ENCODE measurements around the gene DGKG.

Gene DGKG

DNA sequence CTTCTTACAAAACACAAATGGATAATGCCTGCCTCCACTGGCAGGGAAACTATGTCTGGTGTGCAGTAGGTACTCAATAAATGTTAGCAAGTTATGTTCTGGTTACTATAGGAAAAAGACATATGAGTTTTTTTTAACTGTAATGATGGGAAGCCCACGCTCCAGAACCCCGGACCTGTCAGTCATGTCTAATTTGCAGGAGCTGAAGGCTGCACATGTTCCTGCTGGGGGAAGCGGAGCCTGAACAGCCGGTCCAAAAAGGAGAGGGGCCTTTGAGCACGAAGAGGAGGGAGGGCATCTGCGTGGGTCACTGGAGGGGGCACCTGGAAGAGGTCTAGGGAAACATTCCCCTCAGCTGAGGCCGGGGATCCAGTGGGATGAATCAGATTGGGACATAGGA is 113.2 kb downstream of the DGKG start:
- Histone ChIP-seq H3K9me2 (replicated peaks; ENCODE audit: control insufficient read depth, low read length) (no peaks in the 10 kb centered on the region), H4K20me1 (ENCODE audit: control insufficient read depth, insufficient read depth, low read depth, low read length) (no peaks in the 10 kb centered on the region), H3K36me3 (ENCODE audit: control insufficient read depth, low read length) (no peaks in the 10 kb centered on the region)

DNA sequence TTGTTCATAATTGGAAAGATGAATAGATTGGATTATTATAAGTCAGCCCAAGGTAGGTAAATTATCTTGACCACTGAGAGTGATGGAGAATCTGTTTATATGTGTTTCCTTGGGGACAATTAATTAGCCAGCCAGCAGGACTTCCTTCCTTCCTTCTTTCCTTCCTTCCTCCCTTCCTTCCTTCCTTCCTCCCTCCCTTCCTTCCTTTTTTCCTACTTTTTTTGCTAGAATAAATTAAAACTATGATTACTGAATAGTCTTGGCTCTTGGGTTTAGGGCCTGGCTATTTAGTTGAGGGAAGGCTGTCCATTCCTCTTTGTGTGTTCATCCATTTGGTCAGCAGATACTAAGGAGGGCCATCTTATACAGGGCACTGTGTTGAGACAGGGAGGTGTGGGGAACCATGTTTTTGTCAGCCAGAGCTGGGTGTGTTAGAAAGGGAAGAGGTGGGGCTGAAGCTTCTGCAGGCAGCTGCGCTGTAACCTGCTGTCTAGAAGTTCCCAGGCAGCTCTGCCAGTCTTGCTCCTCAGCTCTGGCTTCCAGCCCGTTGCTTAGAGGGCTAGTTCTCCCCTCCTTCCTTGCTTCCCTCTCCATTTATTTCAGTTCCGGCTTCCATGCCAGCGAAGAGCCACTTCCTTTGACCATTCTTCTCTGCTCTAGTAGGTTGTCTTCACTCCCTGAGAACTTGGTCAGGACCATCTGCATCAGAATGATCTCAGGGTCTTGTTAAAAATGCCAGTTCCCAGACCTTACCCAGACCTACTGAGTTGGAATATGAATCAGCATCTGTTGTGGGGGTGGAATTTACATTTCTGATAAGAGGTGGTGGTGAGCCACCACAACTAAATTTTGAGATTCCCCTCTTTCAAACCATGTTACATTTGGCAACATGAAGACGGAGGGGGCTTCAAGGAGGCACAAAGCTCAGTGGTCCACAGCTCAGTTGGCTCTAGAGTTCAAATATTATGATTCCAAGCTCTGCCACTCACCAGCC is 113.9 kb downstream of the DGKG start:
- Histone ChIP-seq H3F3A (ENCODE audit: control insufficient read depth, insufficient read depth) (no peaks in the 10 kb centered on the region), H3K9me2 (replicated peaks; ENCODE audit: control insufficient read depth, low read length) (no peaks in the 10 kb centered on the region), H4K20me1 (ENCODE audit: control insufficient read depth, insufficient read depth, low read depth, low read length) (no peaks in the 10 kb centered on the region), H3K27ac (ENCODE audit: low read depth, low read length) (no peak overlapping the region), H3K4me1 (ENCODE audit: control insufficient read depth, low read length) (peaks cover 4% of the 10 kb centered on the region), H3K9me3 (ENCODE audit: control insufficient read depth, insufficient read depth, low read length) (no peaks in the 10 kb centered on the region), H3K27me3 (ENCODE audit: control insufficient read depth, low read length) (peaks cover 10% of the 10 kb centered on the region), H3K79me2 (ENCODE audit: control insufficient read depth, low read length) (no peaks in the 10 kb centered on the region), H3K4me3 (ENCODE audit: low read length) (no peak overlapping the region), H3K36me3 (ENCODE audit: control insufficient read depth, low read length) (no peaks in the 10 kb centered on the region), H3K4me2 (ENCODE audit: low read length) (no peak overlapping the region)
- no peak for TF ChIP-seq EZH2phosphoT487 (IDR thresholded peaks at IDR 0.05; ENCODE audit: borderline replicate concordance, low read length)
- TF ChIP-seq, protein P1, sequence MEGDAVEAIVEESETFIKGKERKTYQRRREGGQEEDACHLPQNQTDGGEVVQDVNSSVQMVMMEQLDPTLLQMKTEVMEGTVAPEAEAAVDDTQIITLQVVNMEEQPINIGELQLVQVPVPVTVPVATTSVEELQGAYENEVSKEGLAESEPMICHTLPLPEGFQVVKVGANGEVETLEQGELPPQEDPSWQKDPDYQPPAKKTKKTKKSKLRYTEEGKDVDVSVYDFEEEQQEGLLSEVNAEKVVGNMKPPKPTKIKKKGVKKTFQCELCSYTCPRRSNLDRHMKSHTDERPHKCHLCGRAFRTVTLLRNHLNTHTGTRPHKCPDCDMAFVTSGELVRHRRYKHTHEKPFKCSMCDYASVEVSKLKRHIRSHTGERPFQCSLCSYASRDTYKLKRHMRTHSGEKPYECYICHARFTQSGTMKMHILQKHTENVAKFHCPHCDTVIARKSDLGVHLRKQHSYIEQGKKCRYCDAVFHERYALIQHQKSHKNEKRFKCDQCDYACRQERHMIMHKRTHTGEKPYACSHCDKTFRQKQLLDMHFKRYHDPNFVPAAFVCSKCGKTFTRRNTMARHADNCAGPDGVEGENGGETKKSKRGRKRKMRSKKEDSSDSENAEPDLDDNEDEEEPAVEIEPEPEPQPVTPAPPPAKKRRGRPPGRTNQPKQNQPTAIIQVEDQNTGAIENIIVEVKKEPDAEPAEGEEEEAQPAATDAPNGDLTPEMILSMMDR (IDR thresholded peaks at IDR 0.05; ENCODE audit: low read depth, low read length, poor library complexity, severe bottlenecking): no peak

More for the DNA sequence above, 113.2 kb downstream of the DGKG start:
- Histone ChIP-seq H3K27ac (ENCODE audit: low read depth, low read length) (no peak overlapping the region), H3K4me1 (ENCODE audit: control insufficient read depth, low read length) (peaks cover 8% of the 10 kb centered on the region), H3K9me3 (ENCODE audit: control insufficient read depth, insufficient read depth, low read length) (no peaks in the 10 kb centered on the region), H3K4me3 (ENCODE audit: low read length) (no peak overlapping the region), H3K79me2 (ENCODE audit: control insufficient read depth, low read length) (no peaks in the 10 kb centered on the region), H3F3A (ENCODE audit: control insufficient read depth, insufficient read depth) (no peaks in the 10 kb centered on the region), H3K27me3 (ENCODE audit: control insufficient read depth, low read length) (peaks cover 10% of the 10 kb centered on the region), H3K4me2 (ENCODE audit: low read length) (no peak overlapping the region)
- TF ChIP-seq, protein P1 (IDR thresholded peaks at IDR 0.05; ENCODE audit: low read depth, low read length, poor library complexity, severe bottlenecking): no peak
- no peak for TF ChIP-seq EZH2phosphoT487 (IDR thresholded peaks at IDR 0.05; ENCODE audit: borderline replicate concordance, low read length)

DNA sequence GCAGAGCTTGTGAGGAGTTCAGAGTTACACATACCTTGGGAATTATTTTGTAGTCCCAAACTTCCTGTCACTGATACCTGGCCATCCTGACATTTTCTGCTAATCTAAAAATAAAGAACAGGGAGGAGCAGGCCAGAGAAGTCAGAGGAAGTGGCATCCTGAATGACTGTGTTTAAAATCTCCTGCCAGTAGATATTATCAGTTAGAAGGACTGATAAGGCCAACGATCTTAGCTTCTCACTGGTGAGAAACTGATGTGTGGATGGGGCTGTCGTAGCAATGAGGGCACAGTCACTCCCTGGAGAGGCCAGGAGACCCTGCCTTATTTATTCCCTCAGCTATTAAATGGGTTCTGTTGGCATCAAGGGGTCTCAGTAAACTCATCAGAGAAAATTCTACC is 115.1 kb downstream of the DGKG start:
- Histone ChIP-seq H3K27me3 (ENCODE audit: control insufficient read depth, low read length) (peaks cover 17% of the 10 kb centered on the region), H4K20me1 (ENCODE audit: control insufficient read depth, insufficient read depth, low read depth, low read length) (no peaks in the 10 kb centered on the region), H3K4me2 (ENCODE audit: low read length) (no peak overlapping the region), H3K36me3 (ENCODE audit: control insufficient read depth, low read length) (no peaks in the 10 kb centered on the region), H3K4me3 (ENCODE audit: low read length) (no peak overlapping the region), H3K9me3 (ENCODE audit: control insufficient read depth, insufficient read depth, low read length) (no peaks in the 10 kb centered on the region), H3K9me2 (replicated peaks; ENCODE audit: control insufficient read depth, low read length) (no peaks in the 10 kb centered on the region), H3K27ac (ENCODE audit: low read depth, low read length) (no peak overlapping the region), H3F3A (ENCODE audit: control insufficient read depth, insufficient read depth) (no peaks in the 10 kb centered on the region), H3K79me2 (ENCODE audit: control insufficient read depth, low read length) (no peaks in the 10 kb centered on the region), H3K4me1 (ENCODE audit: control insufficient read depth, low read length) (peaks cover 6% of the 10 kb centered on the region; the same call in 1 of the 2 replicates)
- no peak for TF ChIP-seq EZH2phosphoT487 (IDR thresholded peaks at IDR 0.05; ENCODE audit: borderline replicate concordance, low read length)

DNA sequence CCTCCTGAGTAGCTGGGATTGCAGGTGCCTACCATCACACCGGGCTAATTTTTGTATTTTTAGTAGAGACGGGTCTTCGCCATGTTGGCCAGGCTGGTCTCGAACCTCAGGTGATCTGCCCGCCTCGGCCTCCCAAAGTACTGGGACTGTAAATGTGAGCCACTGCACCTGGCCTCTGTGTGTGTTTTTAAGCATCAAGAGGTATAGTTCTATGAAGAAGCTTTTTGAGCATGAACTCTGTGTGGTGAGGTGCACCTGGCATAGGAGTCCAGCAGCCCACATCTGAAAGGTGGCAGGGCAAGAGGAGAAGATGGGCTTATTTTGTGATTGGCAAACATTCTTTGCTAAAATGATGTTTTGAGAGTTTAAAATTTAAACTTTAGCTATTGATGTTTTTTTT is 118.0 kb downstream of the DGKG start:
- Histone ChIP-seq H3K36me3 (ENCODE audit: control insufficient read depth, low read length) (no peaks in the 10 kb centered on the region), H3K9me2 (replicated peaks; ENCODE audit: control insufficient read depth, low read length) (no peaks in the 10 kb centered on the region), H3K4me1 (ENCODE audit: control insufficient read depth, low read length) (peaks cover 8% of the 10 kb centered on the region; the same call in 1 of the 2 replicates), H3K79me2 (ENCODE audit: control insufficient read depth, low read length) (no peaks in the 10 kb centered on the region), H3K27ac (ENCODE audit: low read depth, low read length) (no peak overlapping the region), H3K4me3 (ENCODE audit: low read length) (no peak overlapping the region), H3K9me3 (ENCODE audit: control insufficient read depth, insufficient read depth, low read length) (no peaks in the 10 kb centered on the region), H3K27me3 (ENCODE audit: control insufficient read depth, low read length) (peaks cover 14% of the 10 kb centered on the region), H3F3A (ENCODE audit: control insufficient read depth, insufficient read depth) (no peaks in the 10 kb centered on the region), H3K4me2 (ENCODE audit: low read length) (no peak overlapping the region), H4K20me1 (ENCODE audit: control insufficient read depth, insufficient read depth, low read depth, low read length) (no peaks in the 10 kb centered on the region)
- TF ChIP-seq EZH2phosphoT487 (IDR thresholded peaks at IDR 0.05; ENCODE audit: borderline replicate concordance, low read length): no peak
- TF ChIP-seq, protein P1 (IDR thresholded peaks at IDR 0.05; ENCODE audit: low read depth, low read length, poor library complexity, severe bottlenecking): no peak
